ENCODE measurements around the gene CYP3A5.
"Not testable (repeated sequence)": the region's sequence is repeated elsewhere in the genome, so short reads cannot be mapped to it uniquely, and the experiment has no call there.

The CYP3A5 gene

DNA sequence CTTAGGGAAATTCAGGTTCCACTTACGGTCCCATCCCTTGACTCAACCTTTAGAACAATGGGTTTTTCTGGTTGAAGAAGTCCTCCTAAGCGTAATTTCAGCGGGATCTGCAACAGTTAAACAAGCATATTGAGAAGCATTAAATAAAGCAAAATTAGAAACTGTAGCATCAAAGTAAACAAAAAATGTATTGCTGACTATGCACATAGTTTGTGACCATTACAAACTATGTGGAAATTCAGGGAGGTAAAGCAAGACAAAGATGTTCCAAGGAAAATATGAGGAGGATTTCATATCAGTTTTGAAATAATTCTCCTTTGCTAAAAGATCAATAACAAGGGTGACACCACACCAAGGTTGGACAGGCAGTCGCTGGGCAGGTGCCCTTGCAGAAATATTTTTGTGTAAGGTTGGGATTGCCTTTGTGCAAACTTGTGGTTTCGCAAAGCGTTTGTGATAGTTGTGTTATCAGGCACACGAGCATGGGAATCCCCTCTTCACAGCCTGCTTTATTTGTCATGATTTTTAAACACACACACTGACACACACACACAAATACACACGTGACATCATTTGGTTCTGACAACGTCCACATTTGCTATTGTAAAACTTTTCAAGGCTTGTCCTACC, 5.4 kb upstream of the CYP3A5 start:
- no peak for DNase-seq (ENCODE audit: low read depth)

DNA sequence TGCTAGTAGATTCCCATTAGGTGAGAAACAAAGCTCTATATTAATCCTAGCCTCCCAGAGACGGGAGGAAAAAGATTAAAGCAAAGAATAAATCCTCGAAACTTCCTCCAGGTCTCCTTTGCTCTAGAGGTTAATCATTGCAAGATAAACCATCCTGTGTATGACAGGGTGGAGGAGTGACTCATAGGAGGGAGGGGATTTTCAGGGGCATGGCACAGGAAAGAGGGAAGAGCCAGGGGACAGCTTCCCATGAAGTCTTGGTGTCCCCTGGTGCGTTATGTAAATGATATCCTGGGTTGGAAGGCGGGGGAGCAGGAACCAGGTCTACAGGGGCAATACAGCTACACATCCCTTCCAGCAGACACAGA, 780 bp downstream of the CYP3A5 start:
- no peak for DNase-seq (ENCODE audit: low read depth)

DNA sequence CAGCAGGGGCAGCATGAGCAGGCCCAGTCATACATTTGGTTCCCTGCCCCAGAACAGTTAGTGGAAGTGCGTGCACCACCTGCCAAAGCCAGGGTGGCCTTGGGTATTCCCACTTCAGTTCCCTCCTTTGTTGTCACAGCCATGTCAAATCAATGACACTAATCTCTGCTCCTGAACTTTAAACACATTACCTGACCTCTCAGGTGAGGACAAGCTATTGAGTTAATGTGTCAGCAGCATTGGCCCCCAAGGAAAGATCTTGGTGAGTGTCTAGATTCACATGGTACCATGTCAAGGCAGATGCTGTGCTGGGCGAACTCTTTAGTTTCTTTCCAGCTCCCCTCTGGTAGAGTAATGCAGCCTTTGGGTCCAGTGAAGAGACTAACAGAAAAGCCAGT, 2.1 kb downstream of the CYP3A5 start:
- no peak for DNase-seq (ENCODE audit: low read depth)

DNA sequence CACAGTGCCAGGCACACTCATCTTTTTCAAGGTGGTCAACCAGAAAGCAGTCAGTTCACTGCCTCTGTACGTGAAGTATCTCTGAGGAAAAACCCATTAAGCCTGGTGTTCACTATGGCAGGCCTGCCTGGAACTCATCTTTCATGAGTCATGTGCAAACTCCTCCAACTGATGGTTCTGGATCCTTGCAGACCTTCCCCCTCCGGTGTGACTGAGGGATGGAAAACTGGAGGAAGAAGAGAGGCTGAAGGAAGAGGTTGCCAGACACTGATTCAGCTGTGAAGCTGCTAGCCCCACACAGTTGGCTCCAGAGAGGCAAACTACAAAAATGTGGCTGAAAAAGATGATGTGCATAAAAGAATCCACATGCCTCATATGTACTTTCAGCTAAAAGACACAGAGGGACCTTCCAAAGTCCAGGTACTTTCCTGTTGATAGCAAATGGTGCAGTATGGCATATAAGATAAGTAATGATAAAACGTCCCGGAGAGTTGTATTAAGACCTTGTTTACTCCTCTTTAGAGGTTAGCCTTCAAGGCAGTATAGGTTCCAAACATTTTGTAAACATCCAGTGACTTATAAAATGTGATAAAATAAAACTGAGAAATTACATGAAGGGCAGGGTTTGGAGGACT, 2.7 kb downstream of the CYP3A5 start:
- DNase-seq (ENCODE audit: low read depth): no peak

DNA sequence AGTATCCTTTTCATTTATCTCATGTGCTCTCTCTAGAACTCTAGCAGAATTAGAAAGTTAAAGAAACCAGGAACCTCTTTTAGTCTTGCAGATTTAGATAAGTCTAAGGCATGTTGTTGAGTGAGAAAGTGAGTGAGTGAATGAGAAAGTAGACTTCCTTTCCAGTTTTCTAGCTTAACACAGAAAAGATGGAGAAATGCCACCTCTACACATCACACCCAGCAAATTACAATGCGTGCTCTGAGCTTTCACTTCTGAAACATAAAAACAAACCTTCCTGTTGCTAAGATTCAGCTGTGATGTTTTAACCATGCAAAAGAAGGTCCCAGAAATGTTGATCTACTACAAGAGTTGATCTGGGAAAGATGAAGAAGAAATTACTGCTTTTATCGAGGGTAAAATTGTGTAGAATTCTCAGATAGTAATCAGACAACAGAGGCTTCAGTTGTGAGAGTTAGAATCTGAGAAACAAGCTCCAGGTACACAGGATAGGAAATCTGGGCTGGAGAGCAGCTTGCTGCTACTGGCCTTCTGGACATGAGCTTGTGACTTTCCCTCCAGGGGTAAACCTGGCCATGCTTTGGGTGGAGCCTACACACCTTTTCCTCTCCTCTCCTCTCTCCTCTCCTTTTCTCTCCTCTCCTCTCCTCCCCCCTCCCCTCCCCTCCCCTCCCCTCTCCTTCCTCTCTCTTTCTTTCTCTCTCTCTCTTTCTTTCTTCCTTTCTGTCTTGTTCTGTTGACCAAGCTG, 4.6 kb downstream of the CYP3A5 start:
- no peak for DNase-seq (ENCODE audit: low read depth)

DNA sequence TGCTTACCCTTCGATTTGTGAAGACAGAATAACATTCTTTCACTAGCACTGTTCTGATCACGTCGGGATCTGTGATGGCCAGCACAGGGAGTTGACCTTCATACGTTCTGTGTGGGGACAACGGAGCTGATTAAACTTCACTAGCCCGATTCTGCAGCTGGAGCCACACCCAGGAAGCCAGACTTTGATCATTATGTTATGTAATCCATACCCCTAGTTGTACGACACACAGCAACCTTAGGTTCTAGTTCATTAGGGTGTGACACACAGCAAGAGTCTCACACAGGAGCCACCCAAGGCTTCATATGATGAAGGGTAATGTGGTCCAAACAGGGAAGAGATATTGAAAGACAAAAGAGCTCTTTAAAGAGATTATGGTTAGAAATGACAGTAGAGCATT, 7.2 kb downstream of the CYP3A5 start:
- DNase-seq (ENCODE audit: low read depth): no peak

DNA sequence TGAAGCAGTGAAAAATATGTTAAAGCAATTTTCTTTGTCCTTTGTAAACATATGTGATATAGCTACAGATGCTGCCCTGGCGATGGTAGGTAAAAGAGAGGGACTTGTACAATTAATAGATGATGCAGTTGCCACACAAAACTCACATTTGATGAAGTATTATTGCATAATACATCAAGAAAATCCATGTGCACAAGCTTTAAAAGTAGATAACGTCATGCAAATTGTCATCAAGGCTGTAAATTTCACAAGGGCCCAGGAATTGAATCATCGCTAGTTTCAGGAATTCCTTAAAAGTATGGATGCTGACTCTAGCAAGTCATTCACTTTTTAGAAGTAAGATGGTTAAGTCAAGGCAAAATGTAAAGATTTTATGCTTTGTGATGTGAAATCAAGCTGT, 10.0 kb downstream of the CYP3A5 start:
- no peak for DNase-seq (ENCODE audit: low read depth)

DNA sequence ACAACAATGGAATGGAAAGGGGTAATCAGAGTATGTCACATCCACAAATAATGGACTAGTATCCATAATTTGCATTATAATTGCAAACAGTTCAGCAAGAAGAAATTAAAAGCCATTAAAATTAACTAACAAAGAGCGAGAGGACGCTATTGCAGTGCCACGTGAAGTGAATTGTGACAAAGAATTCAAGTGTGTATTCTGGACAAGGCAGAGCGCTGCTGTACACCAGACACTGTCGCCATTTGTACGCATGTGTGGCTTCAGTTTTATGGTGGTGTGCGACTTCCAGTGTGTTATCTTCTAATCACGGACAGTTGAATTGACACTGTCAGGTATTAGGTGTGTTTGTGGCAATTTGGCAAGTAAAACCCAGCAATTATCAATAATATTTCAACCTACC, 11.3 kb downstream of the CYP3A5 start:
- no peak for DNase-seq (ENCODE audit: low read depth)

DNA sequence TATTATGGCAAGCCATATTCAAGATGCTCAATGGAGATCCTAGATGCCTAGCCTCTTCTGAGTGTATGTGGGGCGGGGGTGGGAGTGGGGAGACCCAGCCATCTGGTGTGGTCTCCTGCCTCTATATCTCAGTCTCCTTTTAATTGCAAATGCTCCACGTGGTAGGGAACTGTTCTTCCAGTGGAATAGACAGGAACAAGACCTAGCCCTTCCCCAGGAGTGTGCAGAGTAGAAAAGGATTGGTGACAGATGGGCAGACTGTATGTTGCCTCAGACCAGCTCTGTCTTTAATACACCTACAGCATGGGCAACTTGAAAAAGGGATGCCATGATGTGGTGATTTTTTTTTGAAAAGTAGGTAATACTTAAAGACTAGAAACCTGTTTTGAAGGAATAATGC, 12.6 kb downstream of the CYP3A5 start:
- no peak for DNase-seq (ENCODE audit: low read depth)

DNA sequence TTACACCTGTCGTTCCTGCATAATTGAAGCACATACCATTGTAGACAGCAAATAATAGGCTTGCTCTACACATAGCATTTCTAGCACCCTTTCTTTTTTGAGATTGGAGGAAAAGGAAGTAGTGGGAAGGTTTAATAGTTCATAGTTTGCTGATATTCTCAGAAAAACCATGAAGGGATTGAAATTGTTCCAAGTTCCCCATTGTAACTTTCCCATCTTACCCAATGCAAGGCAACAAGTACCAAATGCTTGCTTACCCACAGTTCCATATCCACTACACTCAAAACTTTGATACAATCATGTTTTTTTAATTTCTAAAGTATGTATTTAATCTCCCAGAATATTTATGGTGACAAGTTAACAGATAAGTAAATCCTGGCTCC, 13.8 kb downstream of the CYP3A5 start:
- DNase-seq (ENCODE audit: low read depth): no peak

DNA sequence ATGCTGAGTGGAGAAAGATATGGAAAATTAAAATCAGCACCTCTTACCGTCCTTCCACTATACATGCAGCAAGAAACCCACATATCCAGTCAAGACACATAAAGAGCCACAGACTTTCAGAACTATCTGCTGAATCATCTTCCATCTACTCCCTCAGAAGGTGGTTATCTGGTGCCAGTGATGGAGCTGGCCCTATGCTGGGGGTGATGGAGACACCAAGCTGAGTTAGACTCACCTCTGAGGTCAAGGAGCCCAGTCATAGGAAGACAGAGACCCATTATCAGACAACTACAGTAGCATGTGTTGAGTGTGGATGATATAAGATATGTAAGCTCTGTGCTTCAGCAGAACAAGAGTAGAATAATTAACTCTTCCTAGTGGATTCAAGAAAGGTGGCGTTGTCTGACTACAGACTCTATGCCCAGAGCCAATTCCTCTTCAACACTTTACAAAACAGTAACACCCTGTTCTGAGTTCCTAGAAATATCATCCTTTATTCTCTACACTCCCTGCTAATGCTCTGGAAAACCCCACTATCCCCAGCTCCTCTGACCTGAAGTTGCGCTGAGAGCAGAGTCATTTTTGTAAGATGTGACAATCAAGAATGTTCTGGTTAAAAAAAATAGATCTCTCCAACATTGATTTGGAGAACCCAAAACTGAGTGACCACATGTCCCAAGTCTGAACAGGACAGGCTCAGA, 14.3 kb downstream of the CYP3A5 start:
- no peak for DNase-seq (ENCODE audit: low read depth)

DNA sequence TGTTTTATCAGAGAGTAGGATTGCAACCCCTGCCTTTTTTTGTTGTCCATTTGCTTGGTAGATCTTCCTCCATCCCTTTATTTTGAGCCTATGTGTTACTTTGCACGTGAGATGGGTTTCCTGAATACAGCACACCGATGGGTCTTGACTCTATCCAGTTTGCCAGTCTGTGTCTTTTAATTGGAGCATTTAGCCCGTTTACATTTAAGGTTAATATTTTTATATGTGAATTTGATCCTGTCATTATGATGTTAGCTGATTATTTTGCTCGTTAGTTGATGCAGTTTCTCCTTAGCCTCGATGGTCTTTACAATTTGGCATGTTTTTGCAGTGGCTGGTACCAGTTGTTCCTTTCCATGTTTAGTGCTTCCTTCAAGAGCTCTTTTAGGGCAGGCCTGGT, 21.9 kb downstream of the CYP3A5 start:
- not testable (repeated sequence) for DNase-seq (ENCODE audit: low read depth)

DNA sequence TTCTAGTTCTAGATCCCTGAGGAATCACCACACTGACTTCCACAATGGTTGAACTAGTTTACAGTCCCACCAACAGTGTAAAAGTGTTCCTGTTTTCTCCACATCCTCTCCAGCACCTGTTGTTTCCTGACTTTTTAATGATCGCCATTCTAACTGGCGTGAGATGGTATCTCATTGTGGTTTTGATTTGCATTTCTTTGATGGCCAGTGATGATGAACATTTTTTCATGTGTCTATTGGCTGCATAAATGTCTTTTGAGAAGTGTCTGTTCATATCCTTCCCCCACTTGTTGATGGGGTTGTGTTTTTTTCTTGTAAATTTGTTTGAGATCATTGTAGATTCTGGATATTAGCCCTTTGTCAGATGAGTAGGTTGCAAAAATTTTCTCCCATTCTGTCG, 25.2 kb downstream of the CYP3A5 start:
- DNase-seq (ENCODE audit: low read depth): not testable (repeated sequence)

DNA sequence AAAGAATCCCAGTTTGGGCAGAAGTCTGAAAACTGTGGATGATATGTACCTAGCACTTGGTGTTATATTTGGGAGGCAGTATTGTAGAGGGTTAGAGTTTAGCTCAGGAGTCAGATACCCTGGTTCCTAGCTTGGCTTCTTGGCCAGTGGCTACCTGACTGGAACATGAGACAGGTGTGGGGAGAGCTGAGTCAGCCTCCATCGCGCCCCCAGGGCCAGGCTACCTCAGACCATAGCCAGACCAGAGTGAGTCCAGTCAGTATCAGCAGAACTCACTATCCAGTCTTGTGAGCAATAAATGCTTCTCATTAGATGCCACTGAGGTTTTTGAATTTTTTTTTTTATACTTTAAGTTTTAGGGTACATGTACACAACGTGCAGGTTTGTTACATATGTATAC, 26.0 kb downstream of the CYP3A5 start:
- DNase-seq (ENCODE audit: low read depth): no peak

DNA sequence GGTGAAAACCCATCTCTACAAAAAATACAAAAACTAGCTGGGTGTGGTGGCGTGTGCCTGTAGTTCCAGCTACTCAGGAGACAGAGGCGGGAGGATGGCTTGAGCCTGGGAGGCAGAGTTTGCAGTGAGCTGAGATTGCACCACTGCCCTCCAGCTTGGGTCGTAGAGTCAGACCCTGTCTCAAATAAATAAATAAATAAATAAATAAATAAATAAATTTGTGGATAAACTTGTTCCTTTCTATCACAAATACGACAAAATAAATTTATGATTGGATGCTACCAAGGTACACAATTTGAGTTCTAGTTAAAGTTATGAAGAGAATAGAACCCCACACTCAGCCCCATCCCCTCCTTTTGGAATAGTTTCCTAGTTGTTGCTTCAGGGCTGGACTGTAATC, 26.5 kb downstream of the CYP3A5 start:
- not testable (repeated sequence) for DNase-seq (ENCODE audit: low read depth)

DNA sequence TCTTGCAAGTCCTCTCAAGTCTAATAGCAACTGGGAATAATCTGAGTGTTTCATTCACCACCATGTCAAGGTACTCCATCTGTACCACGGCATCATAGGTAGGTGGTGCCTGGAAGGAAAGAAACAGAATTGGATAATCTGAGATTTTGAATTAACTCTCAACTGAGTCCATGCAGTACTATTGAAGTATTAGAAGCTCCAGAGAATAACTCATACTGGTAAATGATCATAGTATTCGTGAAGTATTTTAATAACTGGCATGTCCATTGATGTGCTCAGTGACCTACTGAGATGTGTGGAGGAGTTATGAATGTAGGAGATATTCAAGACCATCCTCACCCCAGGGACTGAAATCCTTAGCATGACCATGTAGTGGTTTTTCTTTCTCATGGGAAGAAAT, 27.1 kb downstream of the CYP3A5 start:
- DNase-seq (ENCODE audit: low read depth): no peak

DNA sequence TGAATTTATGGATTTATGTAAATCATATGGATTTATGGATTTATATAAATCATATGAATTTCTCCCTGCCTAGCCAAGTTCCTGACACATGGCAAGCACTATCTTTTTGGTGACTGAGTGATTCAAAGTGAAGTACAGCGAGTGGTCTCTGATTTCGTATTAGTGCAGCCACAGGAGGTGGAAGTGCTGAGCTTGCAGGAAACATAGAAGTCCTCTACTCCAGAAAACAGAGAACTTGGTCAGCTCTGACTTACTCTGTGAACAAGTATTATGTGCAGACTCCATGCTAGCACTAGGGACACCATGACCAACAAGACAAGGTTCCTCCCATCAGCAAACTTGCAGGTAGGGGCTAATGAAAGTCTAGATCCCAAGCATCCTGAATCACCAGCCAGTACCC, 28.5 kb downstream of the CYP3A5 start:
- DNase-seq (ENCODE audit: low read depth): no peak

DNA sequence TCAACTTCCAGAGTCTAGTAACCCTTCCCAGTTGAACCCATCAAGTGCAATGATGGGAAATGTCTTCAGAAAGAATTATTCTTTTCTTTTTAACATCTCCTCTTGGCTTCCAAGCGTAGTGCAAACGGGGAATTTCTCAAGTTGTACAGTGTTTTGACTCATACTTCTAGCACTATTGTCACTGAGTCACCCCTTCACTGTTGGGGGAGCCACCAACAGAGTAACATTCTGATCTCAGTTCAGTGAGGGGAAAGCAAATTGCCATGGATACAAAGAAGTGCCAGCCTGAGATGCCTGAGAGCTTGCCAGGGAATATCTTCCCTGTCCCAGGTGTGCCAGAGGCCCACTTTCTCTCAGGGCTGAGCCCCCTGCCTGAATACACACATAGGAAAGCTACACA, 31.0 kb downstream of the CYP3A5 start:
- DNase-seq (ENCODE audit: low read depth): no peak

DNA sequence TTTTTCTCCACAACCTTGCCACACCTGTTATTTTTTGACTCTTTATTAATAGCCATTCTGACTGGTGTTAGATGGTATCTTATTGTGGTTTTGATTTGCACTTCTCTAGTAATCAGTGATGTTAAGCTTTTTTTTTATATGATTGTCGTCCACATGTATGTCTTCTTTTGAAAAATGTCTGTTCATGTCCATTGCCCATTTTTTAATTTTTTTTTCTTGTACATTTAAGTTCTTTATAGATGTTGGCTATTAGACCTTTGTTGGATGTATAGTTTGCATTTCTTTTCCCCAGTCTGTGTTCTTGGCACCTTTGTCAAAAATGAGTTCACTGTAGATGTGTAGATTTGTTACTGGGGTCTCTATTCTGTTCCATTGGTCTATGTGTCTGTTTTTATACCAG, 34.2 kb downstream of the CYP3A5 start:
- DNase-seq (ENCODE audit: low read depth): no peak

DNA sequence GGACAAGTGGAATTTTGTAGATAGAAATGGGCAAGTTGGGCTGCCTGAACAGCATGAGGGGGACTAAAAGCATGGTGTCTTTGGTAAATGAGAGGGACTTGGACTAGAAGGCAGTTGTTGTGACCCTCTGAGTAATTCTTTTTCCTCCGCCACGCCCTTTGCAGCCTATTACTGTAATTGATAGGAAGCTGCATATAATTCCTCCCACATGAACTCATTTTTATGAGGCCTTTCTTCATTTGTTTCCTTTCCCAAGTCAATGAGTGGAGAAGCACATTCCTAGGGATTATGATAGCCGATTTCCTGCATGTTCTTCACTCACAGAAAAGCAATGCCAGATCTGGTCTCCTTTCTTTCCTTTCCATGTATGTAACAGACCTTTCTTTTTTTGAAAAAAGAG, 35.4 kb downstream of the CYP3A5 start:
- no peak for DNase-seq (ENCODE audit: low read depth)

DNA sequence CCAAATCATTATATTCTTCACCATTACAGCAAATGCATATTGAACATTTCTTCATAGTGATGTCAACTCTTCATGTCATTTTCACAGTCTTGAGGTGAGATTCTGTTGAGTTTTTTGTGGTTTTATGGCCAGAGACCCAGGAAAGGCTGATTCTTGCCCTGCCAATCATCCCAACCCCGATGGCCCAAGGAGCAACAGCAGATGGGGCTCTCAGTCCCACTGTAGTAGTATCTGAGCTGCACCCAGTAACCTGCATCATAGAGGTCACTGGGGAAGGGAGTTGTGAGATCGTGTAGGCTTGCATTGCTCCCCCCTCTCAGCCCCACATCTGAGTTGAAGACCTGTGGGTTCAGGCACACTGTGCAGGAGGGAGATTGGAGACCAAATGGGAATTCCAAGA, 36.3 kb downstream of the CYP3A5 start:
- DNase-seq (ENCODE audit: low read depth): no peak

DNA sequence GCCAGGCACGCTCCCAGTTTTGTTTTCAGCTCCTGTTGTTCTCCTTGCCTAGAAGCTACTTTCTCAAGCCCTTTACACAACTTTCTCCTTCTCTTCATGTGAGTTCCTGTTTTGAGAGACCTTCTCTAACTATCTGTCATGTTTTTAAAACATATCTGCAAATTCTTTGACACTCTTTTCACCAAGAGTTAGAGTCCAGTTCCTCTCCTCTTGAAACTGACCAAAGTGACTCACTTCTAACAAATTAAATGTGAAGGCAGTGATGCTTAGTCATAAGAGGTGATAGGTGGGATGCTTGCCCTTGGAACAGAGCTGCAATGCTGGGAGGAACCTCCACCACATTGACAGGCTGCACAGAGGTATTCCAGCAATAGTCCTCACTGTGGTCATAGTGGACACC, 37.8 kb downstream of the CYP3A5 start:
- DNase-seq (ENCODE audit: low read depth): no peak

DNA sequence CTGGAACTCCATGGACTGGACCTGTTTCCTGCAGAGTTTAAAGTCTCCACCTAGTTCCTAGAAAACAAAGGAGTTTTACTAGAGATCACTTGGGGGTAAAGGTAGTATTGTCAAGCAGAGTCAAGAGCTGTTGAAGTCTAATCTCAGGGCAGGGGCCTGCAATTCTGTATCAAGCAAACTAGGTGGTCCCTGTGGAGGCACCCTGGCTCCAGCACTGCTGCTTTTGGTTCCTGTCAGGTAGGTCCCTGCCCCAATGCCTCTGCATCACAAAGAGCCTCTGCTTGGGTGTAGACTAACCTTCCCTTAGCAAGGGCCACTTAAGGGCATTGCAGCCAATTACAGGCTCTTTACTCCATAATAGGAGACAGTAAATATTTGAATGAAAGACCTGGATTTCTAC, 40.5 kb downstream of the CYP3A5 start:
- DNase-seq (ENCODE audit: low read depth): no peak
